ENCODE data around the gene SEC11A.

- no peak for TF ChIP-seq CTCF (conservative IDR thresholded peaks at IDR 0.05)
- TF ChIP-seq ZFX (IDR thresholded peaks at IDR 0.05), result no peak
Observed at GRCh38 chr15:84656972-84657371, 59.0 kb downstream of the SEC11A start.

Data from C4-2B (cell line).